SK-N-SH treated with all-trans-retinoic acid at 6 μM for 48 hours (cell line): Measurements from ENCODE around the gene PTPRN2.

ENCODE experiments used
- CSDC2 ChIP-seq: fragments of 250-450 bp; sonication (Bioruptor Pico); IDR thresholded peaks from 2 replicates; pipeline ENCODE4 v1.5.0; 2020; ENCODE audit warnings: mild to moderate bottlenecking, moderate library complexity
- CSRNP3 ChIP-seq: fragments of 250-450 bp; sonication (Bioruptor Pico); IDR thresholded peaks from 2 replicates; pipeline ENCODE4 v1.5.1; 2021; ENCODE audit warnings: mild to moderate bottlenecking, moderate library complexity
- PPARA ChIP-seq: fragments of 250-450 bp; sonication (Bioruptor Pico); IDR thresholded peaks from 2 replicates; pipeline ENCODE4 v1.5.0; 2020; ENCODE audit warnings: mild to moderate bottlenecking, borderline replicate concordance
- TOX ChIP-seq: fragments of 250-450 bp; sonication (Bioruptor Pico); IDR thresholded peaks from 2 replicates; pipeline ENCODE4 v1.8.0; 2021; ENCODE audit warnings: mild to moderate bottlenecking, moderate library complexity, borderline replicate concordance

- no peak for TF ChIP-seq PPARA
- TF ChIP-seq CSDC2 (CRISPR knock-in tag) = no peak
- TF ChIP-seq CSRNP3 (CRISPR knock-in tag) = no peak
- no peak for TF ChIP-seq TOX (CRISPR knock-in tag)
These were observed 312.6 kb downstream of the PTPRN2 start for GRCh38 chr7:158274996-158275395.
